ENCODE data around the gene SVOP. TPM values are rescaled to one million over a fixed set of nuclear protein-coding genes. Genes with fewer than 3 reads are reported as not detected.

SVOP gene
- total RNA-seq, 1 donor from 2014 or later: not detected

DNA sequence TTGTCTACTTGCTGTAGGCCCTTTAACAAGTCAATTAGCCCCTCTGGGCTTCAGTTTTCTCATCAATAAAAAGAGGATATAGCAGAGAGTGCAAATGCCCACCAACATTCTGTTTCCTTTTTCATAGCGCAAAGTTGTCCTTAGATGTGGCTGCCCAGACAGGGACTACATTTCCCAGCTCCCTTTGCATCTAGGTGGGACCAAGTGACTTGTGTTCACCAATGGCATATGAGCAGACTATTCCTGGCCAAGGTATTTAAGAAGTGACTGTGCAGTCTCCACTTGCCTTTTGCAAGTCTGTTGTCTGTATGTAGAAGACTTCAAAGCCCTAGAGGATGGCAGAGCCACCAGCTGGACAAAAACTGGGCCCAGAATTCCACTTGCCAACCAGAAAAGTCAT is 81.3 kb downstream of the SVOP start:
- no peak overlapping the region for H3K4me3 Mint-ChIP-seq (ENCODE audit: unreplicated experiment)
- no peaks in the 10 kb centered on the region for H3K9me3 Mint-ChIP-seq (ENCODE audit: low read depth)
- H3K27ac Mint-ChIP-seq (ENCODE audit: unreplicated experiment): no peak overlapping the region
- no peak for TF ChIP-seq CTCF (IDR thresholded peaks at IDR 0.05)
- H3K4me1 Mint-ChIP-seq (ENCODE audit: low read depth): no peaks in the 10 kb centered on the region
- no peak for DNase-seq (ENCODE audit: low spot score)
- H3K27me3 Mint-ChIP-seq (ENCODE audit: low read depth): peaks cover 8% of the 10 kb centered on the region
- H3K36me3 Mint-ChIP-seq (ENCODE audit: low read depth): no peaks in the 10 kb centered on the region

GRCh38 chr12:108938247-108938924 is 82.5 kb downstream of the SVOP start:
- TF ChIP-seq CTCF (IDR thresholded peaks at IDR 0.05): no peak
- no peaks in the 10 kb centered on the region for H3K9me3 Mint-ChIP-seq (ENCODE audit: low read depth)
- no peaks in the 10 kb centered on the region for H3K36me3 Mint-ChIP-seq (ENCODE audit: low read depth)
- no peak overlapping the region for H3K27ac Mint-ChIP-seq (ENCODE audit: unreplicated experiment)
- no peaks in the 10 kb centered on the region for H3K4me1 Mint-ChIP-seq (ENCODE audit: low read depth)
- no peak for DNase-seq (ENCODE audit: low spot score)
- H3K27me3 Mint-ChIP-seq (ENCODE audit: low read depth): peaks cover 11% of the 10 kb centered on the region
- no peak overlapping the region for H3K4me3 Mint-ChIP-seq (ENCODE audit: unreplicated experiment)

GRCh38 chr12:108935159-108935763 is 85.6 kb downstream of the SVOP start:
- Mint-ChIP-seq H3K4me1 (ENCODE audit: low read depth) (no peaks in the 10 kb centered on the region), H3K27ac (ENCODE audit: unreplicated experiment) (no peak overlapping the region), H3K27me3 (ENCODE audit: low read depth) (peaks cover 11% of the 10 kb centered on the region), H3K4me3 (ENCODE audit: unreplicated experiment) (no peak overlapping the region), H3K9me3 (ENCODE audit: low read depth) (no peaks in the 10 kb centered on the region), H3K36me3 (ENCODE audit: low read depth) (no peaks in the 10 kb centered on the region)
- no peak for DNase-seq (ENCODE audit: low spot score)
- TF ChIP-seq CTCF (IDR thresholded peaks at IDR 0.05): no peak

DNA sequence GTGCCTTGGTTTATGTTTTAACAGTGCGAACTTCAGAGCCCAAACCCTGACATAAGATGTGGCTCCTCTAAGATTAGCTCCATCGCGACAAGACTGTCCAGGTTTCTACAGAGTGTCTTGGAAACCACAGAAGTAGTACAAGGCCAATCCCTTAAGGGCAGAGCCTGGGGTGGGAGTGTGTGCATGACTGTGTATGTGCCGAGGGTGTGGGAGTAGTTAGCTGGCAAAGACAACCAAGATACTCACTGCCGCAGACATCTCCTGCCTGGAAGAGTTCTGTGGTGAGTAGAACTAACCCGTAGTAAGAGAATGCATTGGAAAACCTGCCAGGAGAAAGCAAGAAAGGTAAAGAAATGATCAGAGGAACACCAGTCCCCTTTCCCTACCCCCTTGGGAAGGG is 86.9 kb downstream of the SVOP start:
- Mint-ChIP-seq H3K4me1 (ENCODE audit: low read depth) (no peaks in the 10 kb centered on the region), H3K27me3 (ENCODE audit: low read depth) (peaks cover 11% of the 10 kb centered on the region), H3K4me3 (ENCODE audit: unreplicated experiment) (no peak overlapping the region), H3K36me3 (ENCODE audit: low read depth) (no peaks in the 10 kb centered on the region), H3K27ac (ENCODE audit: unreplicated experiment) (no peak overlapping the region), H3K9me3 (ENCODE audit: low read depth) (no peaks in the 10 kb centered on the region)
- no peak for DNase-seq (ENCODE audit: low spot score)
- no peak for TF ChIP-seq CTCF (IDR thresholded peaks at IDR 0.05)

DNA sequence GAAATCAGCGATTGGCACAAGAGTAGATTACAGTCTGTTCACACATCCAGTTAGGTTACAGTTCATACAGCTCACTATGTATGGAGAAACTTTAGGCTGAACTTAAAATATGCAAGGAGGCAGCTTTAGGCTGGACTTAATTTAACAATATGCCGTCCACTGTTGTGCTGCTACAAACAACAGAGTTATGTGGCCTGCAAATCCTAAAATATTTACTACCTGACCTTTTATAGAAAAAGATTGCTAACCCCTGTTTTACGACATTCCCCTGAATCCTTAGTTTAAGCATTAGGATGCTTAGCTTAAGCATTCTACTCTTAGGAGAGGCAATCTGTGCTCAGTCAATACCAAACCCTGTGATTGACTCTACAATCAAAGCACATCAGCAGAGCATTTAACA is 90.1 kb downstream of the SVOP start:
- Mint-ChIP-seq H3K4me1 (ENCODE audit: low read depth) (no peaks in the 10 kb centered on the region), H3K27me3 (ENCODE audit: low read depth) (peaks cover 6% of the 10 kb centered on the region), H3K4me3 (ENCODE audit: unreplicated experiment) (no peak overlapping the region), H3K9me3 (ENCODE audit: low read depth) (peaks cover 3% of the 10 kb centered on the region), H3K36me3 (ENCODE audit: low read depth) (no peaks in the 10 kb centered on the region), H3K27ac (ENCODE audit: unreplicated experiment) (no peak overlapping the region)
- TF ChIP-seq CTCF (IDR thresholded peaks at IDR 0.05): no peak
- no peak for DNase-seq (ENCODE audit: low spot score)
